ENCODE results near the gene UBE3D.

- no peak for TF ChIP-seq CTCF (IDR thresholded peaks at IDR 0.05)
- TF ChIP-seq SIN3A (IDR thresholded peaks at IDR 0.05; ENCODE audit: borderline replicate concordance, insufficient read depth, low read depth, low read length), result no peak
- TF ChIP-seq TCF7L2 (IDR thresholded peaks at IDR 0.05; ENCODE audit: low read depth, low read length), result no peak
These were observed 86.0 kb downstream of the UBE3D start for GRCh38 chr6:82979657-82980056.
